Measurements from ENCODE around the gene CAMK2A. TPM values are rescaled to one million over a fixed set of nuclear protein-coding genes. Genes with fewer than 3 reads are reported as not detected.

CAMK2A gene
- total and polyA plus RNA-seq, 7 donors, result 0.44 to 2.1 (median 0.64) TPM; not detected in 1

GRCh38 chr5:150312518-150312917 is 22.9 kb upstream of the CAMK2A start:
- WGBS, 2 donors, result 93 to 94% methylated on average over 6 of the region's 6 CpGs
- no peaks in the 10 kb centered on the region for H3K36me3 ChIP-seq
- H3K4me3 ChIP-seq, result no peak overlapping the region
- H3K27ac ChIP-seq, result no peak overlapping the region
- H3K27me3 ChIP-seq, result no peaks in the 10 kb centered on the region
- peaks cover 0 to 6% (median 0%) of the 10 kb centered on the region in 4 donors for H3K4me1 ChIP-seq
- TF ChIP-seq EP300 (IDR thresholded peaks at IDR 0.05), result no peak
- no peak for TF ChIP-seq CTCF (IDR thresholded peaks at IDR 0.05)
- no peak for TF ChIP-seq POLR2AphosphoS5 (IDR thresholded peaks at IDR 0.05)
- TF ChIP-seq POLR2A (IDR thresholded peaks at IDR 0.05), result no peak
- no peak for DNase-seq
- intact Hi-C loops (cut with DNase I), result no loop called here
- H3K9me3 ChIP-seq, result no peaks in the 10 kb centered on the region

GRCh38 chr5:150311015-150311692 is 21.6 kb upstream of the CAMK2A start:
- 80 to 84% methylated on average over 7 of the region's 7 CpGs for WGBS, 2 donors
- H3K9me3 ChIP-seq, result no peaks in the 10 kb centered on the region

GRCh38 chr5:150310246-150310645 is 20.7 kb upstream of the CAMK2A start:
- no peak for DNase-seq
- H3K27ac ChIP-seq, result no peak overlapping the region
- no peaks in the 10 kb centered on the region for H3K27me3 ChIP-seq
- H3K4me1 ChIP-seq, result peaks cover 0 to 4% (median 0%) of the 10 kb centered on the region in 4 donors
- WGBS, 2 donors, result 39 to 76% methylated on average over 5 of the region's 5 CpGs
- intact Hi-C loops (cut with DNase I), result no loop called here
- H3K4me3 ChIP-seq, result no peak overlapping the region
- H3K9me3 ChIP-seq, result no peaks in the 10 kb centered on the region
- TF ChIP-seq POLR2AphosphoS5 (IDR thresholded peaks at IDR 0.05) (no peak), POLR2A (IDR thresholded peaks at IDR 0.05) (no peak), CTCF (IDR thresholded peaks at IDR 0.05) (no peak), EP300 (IDR thresholded peaks at IDR 0.05) (no peak)
- no peaks in the 10 kb centered on the region for H3K36me3 ChIP-seq

More at GRCh38 chr5:150311015-150311692, 21.6 kb upstream of the CAMK2A start:
- DNase-seq, result no peak
- Histone ChIP-seq H3K4me1 (no peaks in the 10 kb centered on the region), H3K27ac (no peak overlapping the region), H3K36me3 (no peaks in the 10 kb centered on the region), H3K4me3 (no peak overlapping the region), H3K27me3 (no peaks in the 10 kb centered on the region)
- intact Hi-C loops (cut with DNase I), result no loop called here
- no peak for TF ChIP-seq CTCF (IDR thresholded peaks at IDR 0.05)
- no peak for TF ChIP-seq POLR2A (IDR thresholded peaks at IDR 0.05)
- TF ChIP-seq EP300 (IDR thresholded peaks at IDR 0.05), result no peak
- no peak for TF ChIP-seq POLR2AphosphoS5 (IDR thresholded peaks at IDR 0.05)

GRCh38 chr5:150309886-150310239 is 20.3 kb upstream of the CAMK2A start:
- WGBS, 2 donors, result 86% methylated on average over 1 of the region's 1 CpG
- no peaks in the 10 kb centered on the region for H3K9me3 ChIP-seq
- H3K4me1 ChIP-seq, result peaks cover 0 to 4% (median 0%) of the 10 kb centered on the region in 4 donors
- no peak for DNase-seq
- H3K27me3 ChIP-seq, result no peaks in the 10 kb centered on the region
- TF ChIP-seq POLR2AphosphoS5 (IDR thresholded peaks at IDR 0.05), result no peak
- no peak for TF ChIP-seq POLR2A (IDR thresholded peaks at IDR 0.05)
- no peak for TF ChIP-seq CTCF (IDR thresholded peaks at IDR 0.05)
- TF ChIP-seq EP300 (IDR thresholded peaks at IDR 0.05), result no peak
- H3K27ac ChIP-seq, result no peak overlapping the region
- intact Hi-C loops (cut with DNase I), result no loop called here
- H3K36me3 ChIP-seq, result no peaks in the 10 kb centered on the region
- no peak overlapping the region for H3K4me3 ChIP-seq

All from sigmoid colon (tissue), 7 donors.